ENCODE results near the gene MBP.

DNA sequence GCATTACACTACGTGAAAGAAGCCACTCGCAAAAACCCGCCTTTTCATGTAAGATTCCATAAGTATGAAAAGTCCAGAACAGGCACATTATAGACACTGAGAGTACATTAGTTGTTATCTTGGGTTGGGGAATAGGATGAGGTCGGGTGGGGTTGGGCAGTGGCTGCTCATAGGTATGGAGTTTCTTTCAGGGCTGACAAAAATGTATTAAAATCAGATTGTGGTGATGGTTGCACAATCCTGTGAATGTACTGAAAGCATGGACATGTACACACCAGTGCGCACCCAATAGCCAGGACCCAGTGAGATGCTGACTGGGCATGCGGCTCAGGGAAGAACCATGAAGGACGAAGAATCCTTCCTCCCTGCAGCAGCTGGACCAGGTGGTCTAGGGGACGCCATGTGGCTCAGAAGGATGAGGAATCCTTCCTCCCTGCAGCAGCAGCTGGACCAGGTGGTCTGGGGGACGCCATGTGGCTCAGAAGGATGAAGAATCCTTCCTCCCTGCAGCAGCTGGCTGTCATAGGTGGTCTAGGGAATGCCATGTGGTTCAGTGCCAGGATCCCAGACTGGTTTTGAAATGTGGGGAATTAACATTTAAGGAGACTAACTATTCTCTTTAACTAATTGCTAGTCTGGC, 50.1 kb downstream of the MBP start:
- TF ChIP-seq EZH2 (IDR thresholded peaks at IDR 0.05) = no peak
- no peak for TF ChIP-seq POLR2AphosphoS5 (IDR thresholded peaks at IDR 0.05; ENCODE audit: borderline replicate concordance, low read depth, low read length)
- no peak for TF ChIP-seq FOXP2 (optimal IDR thresholded peaks at IDR 0.05; ENCODE audit: control extremely low read depth, extremely low read length, insufficient read depth)
